T-cell (primary cell): ENCODE measurements around the gene RMDN3. TPM values are rescaled to one million over a fixed set of nuclear protein-coding genes. Genes with fewer than 3 reads are reported as not detected.

ENCODE experiments used
- ATAC-seq, 4 experiments: fragments of 200-7000 bp in 3 of 4; fragments of 150-1000 bp in 1 of 4; cut with Tn5 transposase; replicated peaks in 1 of 4; 1 replicate in 3 of 4; 2 replicates in 1 of 4; pipeline ENCODE4 v1.10.0; 2021; ENCODE audit warnings: moderate library complexity in 3 of 4, mild to moderate bottlenecking in 2 of 4, moderate number of reproducible peaks in 1 of 4
- CTCF ChIA-PET, 2 donors: fragments of 300-600 bp; sonication (Branson Sonifier 250); formaldehyde crosslinking; loops; one replicate each; lab custom pipeline; 2022; ENCODE audit warnings: antibody characterized with exemption in 2 of 2; lab: Charles Lee
- POLR2A ChIA-PET, 2 donors: fragments of 300-600 bp; sonication (Branson Sonifier 250); formaldehyde crosslinking; loops; one replicate each; lab custom pipeline; 2022; ENCODE audit warnings: antibody characterized with exemption in 2 of 2; lab: Charles Lee
- DNase-seq, 35 experiments: peaks; one replicate each; pipeline versions ENCODE4 v3.0.0 to v3.0.0-alpha.2; 2013 to 2023
- H3K27ac ChIP-seq: one replicate; pipeline ENCODE4 v1.5.1; 2013; ENCODE audit warnings: low read length
- H3K27me3 ChIP-seq, 2 experiments: replicated peaks in 1 of 2; 1 replicate in 1 of 2; 2 replicates in 1 of 2; pipeline versions ENCODE4 v1.6.1 to v1.7.0; 2013; ENCODE audit warnings: low read length in 1 of 2, mixed read lengths in 1 of 2; ENCODE audit not compliant: control insufficient read depth in 2 of 2, insufficient read depth in 2 of 2; ENCODE audit errors: extremely low read depth in 1 of 2
- H3K36me3 ChIP-seq, 2 donors: 1 replicate in 1 of 2; 2 replicates in 1 of 2; pipeline versions ENCODE4 v1.6.1 to v1.7.0; 2013; ENCODE audit warnings: low read length in 1 of 2; ENCODE audit not compliant: control insufficient read depth in 2 of 2, insufficient read depth in 1 of 2; ENCODE audit errors: extremely low read depth in 1 of 2
- H3K4me1 ChIP-seq, 2 experiments: 1 replicate in 1 of 2; 2 replicates in 1 of 2; pipeline versions ENCODE4 v1.6.1 to v1.7.0; 2013; ENCODE audit warnings: low read length in 2 of 2, mixed read lengths in 1 of 2; ENCODE audit not compliant: insufficient read depth in 2 of 2, control insufficient read depth in 1 of 2; ENCODE audit errors: extremely low read depth in 1 of 2
- H3K4me3 ChIP-seq, 2 donors: 1 replicate in 1 of 2; 2 replicates in 1 of 2; pipeline versions ENCODE4 v1.5.1 to v1.7.0; 2013; ENCODE audit warnings: mild to moderate bottlenecking in 2 of 2, low read length in 1 of 2, moderate library complexity in 1 of 2; ENCODE audit not compliant: control insufficient read depth in 1 of 2; ENCODE audit errors: extremely low read depth in 1 of 2
- H3K9me3 ChIP-seq: 2 replicates; pipeline ENCODE4 v1.7.0; 2013
- H3K27ac Mint-ChIP-seq, 2 donors: one replicate each; pipeline ENCODE4 v1.8.0; 2020 to 2021; ENCODE audit warnings: mild to moderate bottlenecking in 2 of 2, mixed read lengths in 2 of 2
- H3K27me3 Mint-ChIP-seq, 2 donors: one replicate each; pipeline ENCODE4 v1.8.0; 2021 to 2022; ENCODE audit warnings: mixed read lengths in 2 of 2
- H3K36me3 Mint-ChIP-seq: one replicate; pipeline ENCODE4 v1.8.0; 2021; ENCODE audit warnings: mixed read lengths
- H3K4me1 Mint-ChIP-seq, 3 donors: one replicate each; pipeline ENCODE4 v1.8.0; 2020 to 2022; ENCODE audit warnings: mixed read lengths in 3 of 3, mild to moderate bottlenecking in 1 of 3
- H3K4me3 Mint-ChIP-seq, 3 donors: one replicate each; pipeline ENCODE4 v1.8.0; 2020 to 2022; ENCODE audit warnings: mild to moderate bottlenecking in 3 of 3, mixed read lengths in 3 of 3, moderate library complexity in 3 of 3
- H3K9me3 Mint-ChIP-seq, 3 donors: one replicate each; pipeline ENCODE4 v1.8.0; 2020 to 2022; ENCODE audit warnings: mixed read lengths in 3 of 3
- WGBS: methylation state at CpG from one replicate; pipeline ENCODE4 v1.1.5; 2013; ENCODE audit warnings: missing lambda C conversion rate; ENCODE audit not compliant: insufficient coverage; 5-methylcytosine and 5-hydroxymethylcytosine counted together
- total RNA-seq, 35 experiments: library from RNA in 6 of 35; stranded (reverse) in 6 of 35; fragments of 120-200 nt in 1 of 35; gene quantifications; one replicate each; pipeline versions ENCODE4 v1.2.1 to v1.2.4 and lab custom pipeline; 2013 to 2026

Gene RMDN3
- total RNA-seq, 5 donors from 2014 or later (not counting 1 experiment from before 2014, with no cell fraction given): 23.9 to 32.3 (median 26.9) TPM

DNA sequence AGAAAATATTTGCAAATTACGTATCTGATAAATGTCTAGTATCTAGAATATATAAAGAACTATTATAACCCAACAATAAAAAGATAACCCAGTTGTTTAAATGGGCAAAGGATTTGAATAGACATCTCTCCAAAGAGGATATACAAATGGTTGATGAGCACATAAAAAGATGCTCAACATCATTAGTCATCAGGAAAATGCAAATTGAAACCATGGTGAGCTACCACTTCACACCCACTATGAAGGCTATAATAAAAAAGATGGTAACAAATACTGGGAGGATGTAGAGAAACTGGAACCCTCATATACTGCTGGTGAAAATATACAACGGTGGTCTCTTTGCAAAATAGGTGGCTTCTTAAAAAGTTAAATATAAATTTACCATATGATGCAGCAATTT, 32.1 kb downstream of the RMDN3 start:
- no peaks in the 10 kb centered on the region for H3K9me3 Mint-ChIP-seq
- CTCF ChIA-PET: no interaction called here
- no peaks in the 10 kb centered on the region for H3K36me3 Mint-ChIP-seq
- no peaks in the 10 kb centered on the region for H3K4me1 ChIP-seq
- POLR2A ChIA-PET: interaction anchor here in 1 of 2 donors (0.6 to 0.7 kb wide), 2 partner anchors 60 to 121 kb away, joined by 4 read pairs; no protein-coding TSS in a partner anchor
- H3K9me3 ChIP-seq: no peaks in the 10 kb centered on the region
- DNase-seq: no peak
- H3K27me3 ChIP-seq: no peaks in the 10 kb centered on the region
- no peak overlapping the region for H3K27ac Mint-ChIP-seq
- no peak overlapping the region for H3K27ac ChIP-seq
- no peaks in the 10 kb centered on the region for H3K36me3 ChIP-seq
- no peak overlapping the region for H3K4me3 Mint-ChIP-seq
- H3K4me1 Mint-ChIP-seq: no peaks in the 10 kb centered on the region
- H3K4me3 ChIP-seq: no peak overlapping the region
- WGBS: no CpG with 5 or more reads among the region's 2 CpGs
- no peaks in the 10 kb centered on the region for H3K27me3 Mint-ChIP-seq
- ATAC-seq: no peak

DNA sequence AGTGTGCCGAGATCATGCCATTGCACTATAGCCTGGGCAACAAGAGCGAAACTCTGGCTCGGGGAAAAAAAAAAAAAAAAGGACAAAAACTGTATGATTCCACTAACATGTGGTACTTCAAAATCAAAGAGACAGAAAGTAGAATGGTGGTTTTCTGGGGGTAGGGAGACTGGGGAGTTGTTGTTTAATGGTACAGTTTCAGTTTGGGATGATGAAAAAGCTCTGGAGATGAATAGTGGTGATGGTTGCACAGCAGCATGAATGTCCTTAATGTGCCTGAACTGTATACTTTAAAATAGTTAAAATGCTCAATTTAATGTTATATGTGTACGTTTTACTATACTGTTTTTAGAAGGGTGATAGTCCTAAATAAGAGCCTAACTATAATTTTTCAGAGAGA, 32.7 kb downstream of the RMDN3 start:
- WGBS: no CpG with 5 or more reads among the region's 4 CpGs
- CTCF ChIA-PET: no interaction called here
- H3K27ac Mint-ChIP-seq: no peak overlapping the region

GRCh38 chr15:40721701-40722100, 33.4 kb downstream of the RMDN3 start:
- DNase-seq: no peak
- WGBS: no CpG with 5 or more reads among the region's 1 CpG
- no peak for ATAC-seq
- Mint-ChIP-seq H3K27me3 (no peaks in the 10 kb centered on the region), H3K4me3 (no peak overlapping the region), H3K27ac (no peak overlapping the region), H3K4me1 (no peaks in the 10 kb centered on the region), H3K36me3 (no peaks in the 10 kb centered on the region), H3K9me3 (no peaks in the 10 kb centered on the region)
- no peaks in the 10 kb centered on the region for H3K9me3 ChIP-seq
- ChIA-PET POLR2A (interaction anchor here in 1 of 2 donors (0.6 kb wide), 1 partner anchor 1623 kb away, joined by 3 read pairs; no protein-coding TSS in a partner anchor), CTCF (interaction anchor here (0.5 kb wide), 2 partner anchors 14 to 21 kb away, joined by 3 to 4 read pairs; no protein-coding TSS in a partner anchor)
- H3K27ac ChIP-seq: no peak overlapping the region
- H3K4me3 ChIP-seq: no peak overlapping the region
- H3K27me3 ChIP-seq: no peaks in the 10 kb centered on the region
- no peaks in the 10 kb centered on the region for H3K36me3 ChIP-seq
- H3K4me1 ChIP-seq: no peaks in the 10 kb centered on the region

More for the DNA sequence above, 32.7 kb downstream of the RMDN3 start:
- no peaks in the 10 kb centered on the region for H3K27me3 Mint-ChIP-seq
- H3K36me3 Mint-ChIP-seq: no peaks in the 10 kb centered on the region
- H3K4me3 ChIP-seq: no peak overlapping the region
- H3K9me3 ChIP-seq: no peaks in the 10 kb centered on the region
- H3K4me1 Mint-ChIP-seq: no peaks in the 10 kb centered on the region
- no peaks in the 10 kb centered on the region for H3K9me3 Mint-ChIP-seq
- H3K4me3 Mint-ChIP-seq: no peak overlapping the region
- DNase-seq (no peak), ATAC-seq (no peak)
- H3K36me3 ChIP-seq: no peaks in the 10 kb centered on the region
- no peak overlapping the region for H3K27ac ChIP-seq
- H3K27me3 ChIP-seq: no peaks in the 10 kb centered on the region
- POLR2A ChIA-PET: interaction anchor here in 1 of 2 donors (0.6 to 0.7 kb wide), 2 partner anchors 60 to 120 kb away, joined by 4 read pairs; no protein-coding TSS in a partner anchor
- no peaks in the 10 kb centered on the region for H3K4me1 ChIP-seq

GRCh38 chr15:40716165-40716564, 38.9 kb downstream of the RMDN3 start:
- 100% methylated on average over 2 of the region's 6 CpGs for WGBS
- no peaks in the 10 kb centered on the region for H3K27me3 ChIP-seq
- CTCF ChIA-PET: no interaction called here
- ATAC-seq: no peak
- H3K36me3 ChIP-seq: no peaks in the 10 kb centered on the region
- no peak for DNase-seq
- no peaks in the 10 kb centered on the region for H3K9me3 ChIP-seq
- H3K36me3 Mint-ChIP-seq: no peaks in the 10 kb centered on the region
- no peak overlapping the region for H3K4me3 Mint-ChIP-seq
- POLR2A ChIA-PET: interaction anchor here in 1 of 2 donors (0.6 kb wide), 1 partner anchor 10 kb away, joined by 3 read pairs; no protein-coding TSS in a partner anchor
- no peak overlapping the region for H3K27ac ChIP-seq
- no peak overlapping the region for H3K27ac Mint-ChIP-seq
- no peaks in the 10 kb centered on the region for H3K27me3 Mint-ChIP-seq
- no peaks in the 10 kb centered on the region for H3K4me1 Mint-ChIP-seq
- no peak overlapping the region for H3K4me3 ChIP-seq
- no peaks in the 10 kb centered on the region for H3K4me1 ChIP-seq
- H3K9me3 Mint-ChIP-seq: no peaks in the 10 kb centered on the region

DNA sequence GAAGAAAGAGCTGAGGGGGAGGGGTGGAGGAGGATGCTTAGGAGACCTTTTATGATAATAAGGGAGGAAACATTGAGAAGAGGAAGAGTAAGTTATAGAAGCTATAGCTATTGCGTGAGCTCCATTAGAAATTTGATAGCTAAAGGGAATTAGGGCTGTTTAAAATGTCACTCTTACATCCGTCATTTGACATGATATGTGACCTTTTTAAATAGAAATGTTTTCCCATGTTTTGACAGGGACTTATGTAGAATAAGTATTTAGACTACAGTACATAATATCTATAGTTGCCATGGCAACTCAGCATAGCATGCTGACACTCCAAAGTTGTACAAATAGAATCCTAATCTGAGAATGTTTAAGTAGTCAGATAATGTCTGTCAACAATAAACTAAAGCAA, 40.9 kb downstream of the RMDN3 start:
- no peak overlapping the region for H3K27ac Mint-ChIP-seq
- WGBS: no CpG with 5 or more reads among the region's 2 CpGs
- no peaks in the 10 kb centered on the region for H3K36me3 ChIP-seq
- H3K4me1 Mint-ChIP-seq: no peaks in the 10 kb centered on the region
- DNase-seq (no peak), ATAC-seq (no peak)
- H3K27me3 ChIP-seq: no peaks in the 10 kb centered on the region
- H3K9me3 ChIP-seq: no peaks in the 10 kb centered on the region
- no peak overlapping the region for H3K27ac ChIP-seq
- CTCF ChIA-PET: interaction anchor here in 1 of 2 donors (0.6 to 1.0 kb wide), 3 partner anchors 11 to 441 kb away, joined by 3 read pairs; no protein-coding TSS in a partner anchor
- no peaks in the 10 kb centered on the region for H3K4me1 ChIP-seq
- no peak overlapping the region for H3K4me3 ChIP-seq
- no peak overlapping the region for H3K4me3 Mint-ChIP-seq
- no peaks in the 10 kb centered on the region for H3K27me3 Mint-ChIP-seq
- no peaks in the 10 kb centered on the region for H3K9me3 Mint-ChIP-seq
- POLR2A ChIA-PET: interaction anchor here in 1 of 2 donors (0.9 kb wide), 1 partner anchor 71 kb away, joined by 8 read pairs; no protein-coding TSS in a partner anchor
- peaks cover 4% of the 10 kb centered on the region for H3K36me3 Mint-ChIP-seq

GRCh38 chr15:40706121-40706520, 48.9 kb downstream of the RMDN3 start:
- Mint-ChIP-seq H3K36me3 (peaks cover 4% of the 10 kb centered on the region), H3K27me3 (no peaks in the 10 kb centered on the region), H3K4me3 (no peak overlapping the region), H3K9me3 (no peaks in the 10 kb centered on the region), H3K4me1 (no peaks in the 10 kb centered on the region), H3K27ac (no peak overlapping the region)
- CTCF ChIA-PET: interaction anchor here in 1 of 2 donors (0.5 to 0.7 kb wide), 2 partner anchors 28 to 442 kb away, joined by 3 read pairs; no protein-coding TSS in a partner anchor
- no peaks in the 10 kb centered on the region for H3K4me1 ChIP-seq
- DNase-seq (no peak), ATAC-seq (no peak)
- H3K27ac ChIP-seq: no peak overlapping the region
- WGBS: 100% methylated on average over 1 of the region's 2 CpGs
- POLR2A ChIA-PET: no interaction called here
- no peaks in the 10 kb centered on the region for H3K27me3 ChIP-seq
- no peak overlapping the region for H3K4me3 ChIP-seq
- H3K36me3 ChIP-seq: no peaks in the 10 kb centered on the region
- no peaks in the 10 kb centered on the region for H3K9me3 ChIP-seq
